Hepatocyte (in vitro differentiated cells): ENCODE results near the gene NAB2. TPM values are rescaled to one million over a fixed set of nuclear protein-coding genes. Genes with fewer than 3 reads are reported as not detected.
"Not testable (repeated sequence)": the region's sequence is repeated elsewhere in the genome, so short reads cannot be mapped to it uniquely, and the experiment has no call there.

Source experiments
- DNase-seq: peaks from one replicate; pipeline ENCODE4 v3.0.0-alpha.2; 2016; ENCODE audit warnings: low spot score
- H2AFZ ChIP-seq: fragments of 200-600 bp; sonication (generic); 2 replicates; pipeline ENCODE4 v1.6.0; 2016; ENCODE audit warnings: antibody characterized with exemption, mild to moderate bottlenecking
- H3K27ac ChIP-seq: fragments of 200-600 bp; sonication (generic); 2 replicates; pipeline ENCODE4 v1.5.1; 2016; ENCODE audit warnings: mild to moderate bottlenecking
- H3K27me3 ChIP-seq: fragments of 200-600 bp; sonication (generic); 2 replicates; pipeline ENCODE4 v1.6.1; 2016
- H3K36me3 ChIP-seq: fragments of 200-600 bp; sonication (generic); replicated peaks from 2 replicates; pipeline ENCODE4 v1.5.1; 2016; ENCODE audit warnings: low read depth; ENCODE audit not compliant: insufficient read depth
- H3K4me1 ChIP-seq: fragments of 200-600 bp; sonication (generic); 2 replicates; pipeline ENCODE4 v1.5.1; 2016; ENCODE audit warnings: mild to moderate bottlenecking, moderate library complexity; ENCODE audit not compliant: insufficient read depth
- H3K4me2 ChIP-seq: fragments of 200-600 bp; sonication (generic); 2 replicates; pipeline ENCODE4 v1.6.0; 2016
- H3K4me3 ChIP-seq: fragments of 200-600 bp; sonication (generic); 2 replicates; pipeline ENCODE4 v1.5.1; 2016; ENCODE audit warnings: mild to moderate bottlenecking
- H3K79me2 ChIP-seq: fragments of 200-600 bp; sonication (generic); 2 replicates; pipeline ENCODE4 v1.6.0; 2017; ENCODE audit warnings: mild to moderate bottlenecking
- H3K9me2 ChIP-seq: fragments of 200-600 bp; sonication (generic); replicated peaks from 2 replicates; pipeline ENCODE4 v1.6.0; 2017; ENCODE audit warnings: mild to moderate bottlenecking; ENCODE audit not compliant: insufficient read depth
- H3K9me3 ChIP-seq: fragments of 200-600 bp; sonication (generic); 2 replicates; pipeline ENCODE4 v1.5.1; 2016; ENCODE audit warnings: low read depth, mild to moderate bottlenecking
- H4K20me1 ChIP-seq: fragments of 200-600 bp; sonication (generic); 2 replicates; pipeline ENCODE4 v1.6.0; 2016; ENCODE audit warnings: mild to moderate bottlenecking; ENCODE audit not compliant: insufficient read depth, poor library complexity, severe bottlenecking
- CTCF ChIP-seq: fragments of 200-600 bp; sonication (generic); IDR thresholded peaks from 2 replicates; pipeline ENCODE4 v1.5.1; 2016; ENCODE audit warnings: antibody characterized with exemption, mild to moderate bottlenecking; ENCODE audit not compliant: poor library complexity
- EZH2 ChIP-seq: fragments of 200-600 bp; sonication (generic); IDR thresholded peaks from 2 replicates; pipeline ENCODE4 v1.6.1; 2016; ENCODE audit warnings: antibody characterized with exemption, mild to moderate bottlenecking, borderline replicate concordance
- EZH2phosphoT487 ChIP-seq: fragments of 200-600 bp; sonication (generic); IDR thresholded peaks from one replicate; pipeline ENCODE4 v1.6.1; 2018; ENCODE audit warnings: antibody characterized with exemption, mild to moderate bottlenecking, low read depth, moderate library complexity; ENCODE audit not compliant: unreplicated experiment, severe bottlenecking
- WGBS: methylation state at CpG from one replicate; pipeline ENCODE4 v1.1.6; 2016; ENCODE audit warnings: low lambda C conversion rate; ENCODE audit errors: missing lambda C conversion rate; 5-methylcytosine and 5-hydroxymethylcytosine counted together
- polyA plus RNA-seq: library from polyadenylated mRNA; unstranded; fragments of >200 nt; fragmentation: Nextera tagmentation; extraction: Ambion mirVana; gene quantifications from 2 replicates; pipeline ENCODE4 v1.2.1, GENCODE V29; 2016
- total RNA-seq: library from RNA; depleted of rRNA; stranded (reverse); fragments of >200 nt; gene quantifications from 2 replicates; pipeline ENCODE4 v1.2.3, GENCODE V29; 2014

Gene NAB2
- total and polyA plus RNA-seq, 2 experiments from 2014 or later: 12.3 to 21.9 TPM

GRCh38 chr12:57072661-57073060, 16.3 kb upstream of the NAB2 start:
- Histone ChIP-seq H3K36me3 (no peaks in the 10 kb centered on the region), H2AFZ (no peak overlapping the region), H3K79me2 (peaks cover 38% of the 10 kb centered on the region), H3K4me2 (no peak overlapping the region), H3K27me3 (no peaks in the 10 kb centered on the region), H3K9me2 (no peaks in the 10 kb centered on the region), H3K9me3 (no peaks in the 10 kb centered on the region), H3K27ac (no peak overlapping the region), H3K4me1 (peaks cover 4% of the 10 kb centered on the region), H4K20me1 (no peaks in the 10 kb centered on the region), H3K4me3 (no peak overlapping the region)
- 100% methylated on average over 2 of the region's 2 CpGs for WGBS
- TF ChIP-seq CTCF: no peak
- TF ChIP-seq EZH2phosphoT487: no peak
- no peak for TF ChIP-seq EZH2
- DNase-seq: no peak

- H4K20me1 ChIP-seq, H3K4me2 ChIP-seq, H3K9me2 ChIP-seq, H3K4me3 ChIP-seq, H2AFZ ChIP-seq, H3K36me3 ChIP-seq, DNase-seq, H3K9me3 ChIP-seq, H3K27ac ChIP-seq, H3K4me1 ChIP-seq, H3K27me3 ChIP-seq: not testable (repeated sequence)
- H3K79me2 ChIP-seq: peaks cover 41% of the 10 kb centered on the region
- 98% methylated on average over 6 of the region's 6 CpGs for WGBS
Observed at GRCh38 chr12:57073566-57074450, 15.1 kb upstream of the NAB2 start.

GRCh38 chr12:57078519-57079404, 10.2 kb upstream of the NAB2 start, which contains the start of gene NEMP1:
NEMP1 (minus strand) TSS chr12:57078791; CDS start chr12:57078745, 46 bp downstream.
- 2% methylated on average over 38 of the region's 39 CpGs for WGBS
- peak within 1 kb of the TSS; percentile 85 for H3K4me2 ChIP-seq

More at GRCh38 chr12:57078519-57079404, 10.2 kb upstream of the NAB2 start, which contains the start of gene NEMP1:
- Histone ChIP-seq H3K4me1 (peaks cover 5% of the 10 kb centered on the region), H4K20me1 (no peaks in the 10 kb centered on the region), H3K4me3 (peak within 1 kb of the TSS; percentile 40), H3K9me3 (no peaks in the 10 kb centered on the region), H2AFZ (peak within 1 kb of the TSS; percentile 23), H3K9me2 (no peaks in the 10 kb centered on the region), H3K27me3 (no peaks in the 10 kb centered on the region), H3K79me2 (peaks cover 33% of the 10 kb centered on the region), H3K27ac (peak within 1 kb of the TSS; percentile 80), H3K36me3 (no peaks in the 10 kb centered on the region)
- no peak for TF ChIP-seq EZH2
- no peak for TF ChIP-seq EZH2phosphoT487
- no peak for TF ChIP-seq CTCF
- DNase-seq: peak; percentile 99
